Gastroesophageal sphincter (tissue), 3 donors: ENCODE results near the gene CGN.

Experiments used
- CTCF ChIP-seq, 4 experiments: fragments of 200-600 bp in 2 of 4; fragments of 450-650 bp in 2 of 4; sonication (generic) in 1 of 4; IDR thresholded peaks; one replicate each; pipeline ENCODE4 v1.5.1; 2017 to 2019; ENCODE audit warnings: antibody characterized with exemption in 4 of 4, mild to moderate bottlenecking in 2 of 4, moderate library complexity in 2 of 4
- EP300 ChIP-seq: sonication (generic); formaldehyde crosslinking; IDR thresholded peaks from one replicate; pipeline ENCODE4 v1.6.1; 2017; ENCODE audit warnings: antibody characterized with exemption, mild to moderate bottlenecking
- POLR2A ChIP-seq, 2 donors: fragments of 450-650 bp; IDR thresholded peaks; one replicate each; pipeline ENCODE4 v1.6.1; 2017; ENCODE audit warnings: antibody characterized with exemption in 2 of 2, mild to moderate bottlenecking in 2 of 2, moderate library complexity in 1 of 2
- POLR2AphosphoS5 ChIP-seq: sonication (generic); formaldehyde crosslinking; IDR thresholded peaks from one replicate; pipeline ENCODE4 v1.6.1; 2017; ENCODE audit warnings: antibody characterized with exemption

- TF ChIP-seq EP300 (no peak), CTCF (IDR thresholded peaks at IDR 0.05) (no peak), POLR2AphosphoS5 (no peak), POLR2A (IDR thresholded peaks at IDR 0.05) (no peak)
Observed at GRCh38 chr1:151547900-151548230, 36.7 kb downstream of the CGN start.
